Trophoblast cell (in vitro differentiated cells and primary cell): Measurements from ENCODE around the gene CXCL12.

Experiments used
- DNase-seq, 2 donors: peaks; one replicate each; pipeline ENCODE4 v3.0.0-alpha.2; 2016
- H2AFZ ChIP-seq: 2 replicates; pipeline ENCODE4 v1.6.1; 2013; ENCODE audit warnings: low read length, moderate library complexity, mild to moderate bottlenecking; ENCODE audit not compliant: insufficient read depth, poor library complexity
- H2AK5ac ChIP-seq: 2 replicates; pipeline ENCODE4 v1.6.1; 2013; ENCODE audit warnings: mild to moderate bottlenecking, low read length
- H2BK120ac ChIP-seq: 2 replicates; pipeline ENCODE4 v1.6.1; 2013; ENCODE audit warnings: low read length, mild to moderate bottlenecking, moderate library complexity; ENCODE audit not compliant: insufficient read depth, poor library complexity
- H2BK12ac ChIP-seq: 2 replicates; pipeline ENCODE4 v1.6.1; 2013; ENCODE audit warnings: mild to moderate bottlenecking, low read length, moderate library complexity
- H2BK5ac ChIP-seq: 2 replicates; pipeline ENCODE4 v1.6.1; 2013; ENCODE audit warnings: low read length, low read depth, moderate library complexity, mild to moderate bottlenecking; ENCODE audit not compliant: poor library complexity
- H3K14ac ChIP-seq: 2 replicates; pipeline ENCODE4 v1.6.1; 2013; ENCODE audit warnings: mild to moderate bottlenecking, low read length
- H3K18ac ChIP-seq: 2 replicates; pipeline ENCODE4 v1.6.1; 2013; ENCODE audit warnings: mild to moderate bottlenecking, low read length
- H3K23ac ChIP-seq: 2 replicates; pipeline ENCODE4 v1.6.1; 2013; ENCODE audit warnings: low read length
- H3K27ac ChIP-seq: 2 replicates; pipeline ENCODE4 v1.5.1; 2013; ENCODE audit warnings: low read depth, mild to moderate bottlenecking, inconsistent platforms, low read length, moderate library complexity
- H3K27me3 ChIP-seq: 2 replicates; pipeline ENCODE4 v1.6.1; 2013; ENCODE audit warnings: inconsistent platforms, mild to moderate bottlenecking, low read length, moderate library complexity; ENCODE audit not compliant: insufficient read depth
- H3K36me3 ChIP-seq, 2 experiments: 1 replicate in 1 of 2; 2 replicates in 1 of 2; pipeline ENCODE4 v1.6.1; 2013; ENCODE audit warnings: low read length in 2 of 2, mild to moderate bottlenecking in 2 of 2, moderate library complexity in 1 of 2; ENCODE audit not compliant: insufficient read depth in 2 of 2, control insufficient read depth in 1 of 2
- H3K4ac ChIP-seq: 2 replicates; pipeline ENCODE4 v1.6.1; 2013; ENCODE audit warnings: low read depth, mild to moderate bottlenecking, low read length, moderate library complexity
- H3K4me1 ChIP-seq, 2 experiments: 1 replicate in 1 of 2; 2 replicates in 1 of 2; pipeline ENCODE4 v1.6.1; 2013; ENCODE audit warnings: low read length in 2 of 2, mild to moderate bottlenecking in 2 of 2, moderate library complexity in 1 of 2; ENCODE audit not compliant: insufficient read depth in 2 of 2, control insufficient read depth in 1 of 2
- H3K4me2 ChIP-seq: 2 replicates; pipeline ENCODE4 v1.6.1; 2013; ENCODE audit warnings: inconsistent platforms, mild to moderate bottlenecking, low read length, moderate library complexity
- H3K4me3 ChIP-seq: 2 replicates; pipeline ENCODE4 v1.5.1; 2013; ENCODE audit warnings: mild to moderate bottlenecking, low read depth, low read length, inconsistent platforms
- H3K79me1 ChIP-seq: one replicate; pipeline ENCODE4 v1.6.1; 2013; ENCODE audit warnings: low read length
- H3K79me2 ChIP-seq: 2 replicates; pipeline ENCODE4 v1.6.1; 2013; ENCODE audit warnings: low read length, mild to moderate bottlenecking; ENCODE audit not compliant: control insufficient read depth, insufficient read depth, poor library complexity
- H3K9ac ChIP-seq: 2 replicates; pipeline ENCODE4 v1.6.1; 2013; ENCODE audit warnings: mild to moderate bottlenecking, low read length
- H3K9me3 ChIP-seq: 2 replicates; pipeline ENCODE4 v1.6.1; 2013; ENCODE audit warnings: low read depth, mild to moderate bottlenecking, control low read depth, inconsistent platforms, low read length; ENCODE audit not compliant: insufficient read depth
- H4K12ac ChIP-seq: 2 replicates; pipeline ENCODE4 v1.6.1; 2013; ENCODE audit warnings: low read depth, mild to moderate bottlenecking, low read length, moderate library complexity
- H4K8ac ChIP-seq: 2 replicates; pipeline ENCODE4 v1.6.1; 2013; ENCODE audit warnings: low read depth, mild to moderate bottlenecking, low read length, moderate library complexity
- H4K91ac ChIP-seq: one replicate; pipeline ENCODE4 v1.6.1; 2013; ENCODE audit warnings: low read depth, mild to moderate bottlenecking, low read length, moderate library complexity
- WGBS: extraction: QIAGEN DNeasy Blood & Tissue Kit; methylation state at CpG from one replicate; pipeline ENCODE4 v1.1.7; 2013; ENCODE audit warnings: missing lambda C conversion rate; ENCODE audit not compliant: insufficient read length, insufficient coverage; ENCODE audit errors: extremely low coverage; 5-methylcytosine and 5-hydroxymethylcytosine counted together

Gene CXCL12

DNA sequence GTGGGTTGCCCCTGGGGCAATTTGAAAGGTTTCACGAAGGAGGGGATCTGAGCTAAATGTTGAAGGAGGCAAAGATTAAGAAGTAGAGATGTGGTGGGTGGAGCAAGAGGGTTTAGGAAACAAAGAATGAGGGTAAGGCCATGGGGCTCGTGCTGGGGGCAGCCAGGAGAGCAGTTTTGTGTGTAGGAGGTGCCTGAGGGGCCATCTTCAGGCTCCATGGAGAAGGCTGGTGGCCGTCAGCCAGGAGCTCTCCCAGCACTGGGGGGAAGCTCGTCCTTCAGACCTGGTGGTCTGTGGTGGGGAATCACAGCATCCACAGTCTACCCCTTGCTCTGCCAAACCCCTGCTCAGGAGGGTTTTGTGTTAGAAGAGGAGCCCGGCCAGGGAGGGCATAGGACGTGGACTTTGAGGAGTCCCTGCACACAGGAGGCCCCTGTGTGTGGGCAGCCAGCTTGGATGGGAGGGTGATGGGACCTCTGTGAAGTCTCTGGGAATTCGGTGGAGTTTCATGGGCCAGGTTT, 11.8 kb upstream of the CXCL12 start:
- H3K4ac ChIP-seq = no peak overlapping the region
- no peak overlapping the region for H3K18ac ChIP-seq
- no peak overlapping the region for H2BK12ac ChIP-seq
- H3K79me2 ChIP-seq = no peaks in the 10 kb centered on the region
- no peak overlapping the region for H4K91ac ChIP-seq
- H4K12ac ChIP-seq = no peak overlapping the region
- no peaks in the 10 kb centered on the region for H3K79me1 ChIP-seq
- no CpG with 5 or more reads among the region's 7 CpGs for WGBS
- H2AFZ ChIP-seq = no peak overlapping the region
- no peak overlapping the region for H3K23ac ChIP-seq
- H3K27me3 ChIP-seq = no peaks in the 10 kb centered on the region
- H3K36me3 ChIP-seq = no peaks in the 10 kb centered on the region
- H3K14ac ChIP-seq = no peak overlapping the region
- H3K27ac ChIP-seq = no peak overlapping the region
- H4K8ac ChIP-seq = no peak overlapping the region
- H2BK5ac ChIP-seq = no peak overlapping the region
- no peak overlapping the region for H2AK5ac ChIP-seq
- no peak overlapping the region for H3K4me3 ChIP-seq
- H3K4me2 ChIP-seq = no peak overlapping the region
- peaks cover 9 to 14% of the 10 kb centered on the region in 2 experiments for H3K4me1 ChIP-seq
- no peak overlapping the region for H3K9ac ChIP-seq
- no peak for DNase-seq
- no peak overlapping the region for H2BK120ac ChIP-seq
- no peaks in the 10 kb centered on the region for H3K9me3 ChIP-seq

GRCh38 chr10:44395902-44396670, 11.2 kb upstream of the CXCL12 start:
- H3K79me1 ChIP-seq = no peaks in the 10 kb centered on the region
- no peak overlapping the region for H3K4ac ChIP-seq
- H2BK12ac ChIP-seq = no peak overlapping the region
- no peak overlapping the region for H2BK5ac ChIP-seq
- H2AFZ ChIP-seq = no peak overlapping the region
- no peak overlapping the region for H3K4me3 ChIP-seq
- no peaks in the 10 kb centered on the region for H3K9me3 ChIP-seq
- peaks cover 9 to 14% of the 10 kb centered on the region in 2 experiments for H3K4me1 ChIP-seq
- no peak overlapping the region for H4K12ac ChIP-seq
- H4K8ac ChIP-seq = no peak overlapping the region
- H2BK120ac ChIP-seq = no peak overlapping the region
- no peak overlapping the region for H3K23ac ChIP-seq
- H3K18ac ChIP-seq = no peak overlapping the region
- no peak overlapping the region for H3K4me2 ChIP-seq
- no peak for DNase-seq
- H3K27ac ChIP-seq = no peak overlapping the region
- H3K14ac ChIP-seq = no peak overlapping the region
- no peak overlapping the region for H2AK5ac ChIP-seq
- H3K79me2 ChIP-seq = no peaks in the 10 kb centered on the region
- no peak overlapping the region for H4K91ac ChIP-seq
- no peaks in the 10 kb centered on the region for H3K36me3 ChIP-seq
- no peaks in the 10 kb centered on the region for H3K27me3 ChIP-seq
- H3K9ac ChIP-seq = no peak overlapping the region
- WGBS = no CpG with 5 or more reads among the region's 11 CpGs

GRCh38 chr10:44395396-44395795, 10.5 kb upstream of the CXCL12 start:
- H3K27me3 ChIP-seq = no peaks in the 10 kb centered on the region
- WGBS = no CpG with 5 or more reads among the region's 5 CpGs
- H2BK12ac ChIP-seq = no peak overlapping the region
- no peak overlapping the region for H3K4me2 ChIP-seq
- H3K14ac ChIP-seq = no peak overlapping the region
- no peak overlapping the region for H3K4ac ChIP-seq
- no peak overlapping the region for H2AK5ac ChIP-seq
- H3K27ac ChIP-seq = no peak overlapping the region
- no peak overlapping the region for H4K12ac ChIP-seq
- no peak overlapping the region for H3K23ac ChIP-seq
- H3K79me1 ChIP-seq = no peaks in the 10 kb centered on the region
- no peak overlapping the region for H2BK120ac ChIP-seq
- DNase-seq = no peak
- no peak overlapping the region for H3K4me3 ChIP-seq
- H3K9ac ChIP-seq = no peak overlapping the region
- no peak overlapping the region for H2AFZ ChIP-seq
- no peaks in the 10 kb centered on the region for H3K36me3 ChIP-seq
- no peak overlapping the region for H3K18ac ChIP-seq
- no peak overlapping the region for H2BK5ac ChIP-seq
- H3K4me1 ChIP-seq = peaks cover 9 to 14% of the 10 kb centered on the region in 2 experiments
- no peaks in the 10 kb centered on the region for H3K9me3 ChIP-seq
- no peak overlapping the region for H4K91ac ChIP-seq
- H4K8ac ChIP-seq = no peak overlapping the region
- H3K79me2 ChIP-seq = no peaks in the 10 kb centered on the region

GRCh38 chr10:44394696-44395381, 9.9 kb upstream of the CXCL12 start:
- Histone ChIP-seq H4K91ac (no peak overlapping the region), H3K36me3 (no peaks in the 10 kb centered on the region), H2AK5ac (no peak overlapping the region), H3K9me3 (no peaks in the 10 kb centered on the region), H3K27ac (no peak overlapping the region), H2BK5ac (no peak overlapping the region), H3K23ac (no peak overlapping the region), H2BK12ac (no peak overlapping the region), H3K9ac (no peak overlapping the region), H2AFZ (no peak overlapping the region), H4K12ac (no peak overlapping the region), H2BK120ac (no peak overlapping the region), H3K4ac (no peak overlapping the region), H3K4me2 (no peak overlapping the region), H3K18ac (no peak overlapping the region), H3K79me1 (no peaks in the 10 kb centered on the region), H3K4me3 (no peak overlapping the region), H3K4me1 (peaks cover 9 to 14% of the 10 kb centered on the region in 2 experiments), H3K79me2 (no peaks in the 10 kb centered on the region), H4K8ac (no peak overlapping the region), H3K27me3 (no peaks in the 10 kb centered on the region), H3K14ac (no peak overlapping the region)
- no CpG with 5 or more reads among the region's 4 CpGs for WGBS
- DNase-seq = no peak
